Embryonic facial prominence (tissue), 1 donor: ENCODE results near the gene PLXNB1.
"Not testable (repeated sequence)": the region's sequence is repeated elsewhere in the genome, so short reads cannot be mapped to it uniquely, and the experiment has no call there.

Experiments
- DNase-seq: peaks from one replicate; pipeline ENCODE4 v3.0.0-alpha.2; 2016; ENCODE audit errors: extremely low spot score

The PLXNB1 gene

GRCh38 chr3:48405343-48405881, 24.5 kb downstream of the PLXNB1 start:
- DNase-seq = no peak

GRCh38 chr3:48404440-48405342, 25.2 kb downstream of the PLXNB1 start:
- DNase-seq = no peak

GRCh38 chr3:48403533-48404439, 26.1 kb downstream of the PLXNB1 start:
- DNase-seq = no peak

GRCh38 chr3:48402907-48403306, 27.0 kb downstream of the PLXNB1 start:
- no peak for DNase-seq

- no peak for DNase-seq
Observed at GRCh38 chr3:48402281-48402732, 27.6 kb downstream of the PLXNB1 start.

- DNase-seq = not testable (repeated sequence)
Observed at GRCh38 chr3:48401434-48401901, 28.4 kb downstream of the PLXNB1 start.

GRCh38 chr3:48400824-48401433, 29.0 kb downstream of the PLXNB1 start:
- peak; percentile 13 for DNase-seq

- DNase-seq = no peak
Observed at GRCh38 chr3:48399387-48400172, 30.3 kb downstream of the PLXNB1 start.

- DNase-seq = no peak
Observed at GRCh38 chr3:48398701-48399386, 31.0 kb downstream of the PLXNB1 start.

GRCh38 chr3:48397767-48398681, 31.9 kb downstream of the PLXNB1 start:
- DNase-seq = no peak

- no peak for DNase-seq
Observed at GRCh38 chr3:48395714-48396113, 34.2 kb downstream of the PLXNB1 start.

- DNase-seq = no peak
Observed at GRCh38 chr3:48394391-48394790, 35.5 kb downstream of the PLXNB1 start.

- no peak for DNase-seq
Observed at GRCh38 chr3:48388966-48389365, 40.9 kb downstream of the PLXNB1 start.

GRCh38 chr3:48387634-48388033, 42.3 kb downstream of the PLXNB1 start:
- no peak for DNase-seq

- no peak for DNase-seq
Observed at GRCh38 chr3:48372862-48373435, 56.9 kb downstream of the PLXNB1 start.

GRCh38 chr3:48372377-48372770, 57.5 kb downstream of the PLXNB1 start:
- DNase-seq = no peak

- no peak for DNase-seq
Observed at GRCh38 chr3:48371651-48372376, 58.1 kb downstream of the PLXNB1 start, which contains the start of gene FBXW12. Gene FBXW12, plus strand, starts transcription at chr3:48372219. Its CDS starts 549 bp downstream, at chr3:48372768.

- DNase-seq = no peak
Observed at GRCh38 chr3:48370333-48370713, 59.6 kb downstream of the PLXNB1 start.
